ENCODE results near the gene MTERF4. TPM values are rescaled to one million over a fixed set of nuclear protein-coding genes. Genes with fewer than 3 reads are reported as not detected.

MTERF4 gene
- polyA plus RNA-seq, 1 experiment, result 32.0 TPM

DNA sequence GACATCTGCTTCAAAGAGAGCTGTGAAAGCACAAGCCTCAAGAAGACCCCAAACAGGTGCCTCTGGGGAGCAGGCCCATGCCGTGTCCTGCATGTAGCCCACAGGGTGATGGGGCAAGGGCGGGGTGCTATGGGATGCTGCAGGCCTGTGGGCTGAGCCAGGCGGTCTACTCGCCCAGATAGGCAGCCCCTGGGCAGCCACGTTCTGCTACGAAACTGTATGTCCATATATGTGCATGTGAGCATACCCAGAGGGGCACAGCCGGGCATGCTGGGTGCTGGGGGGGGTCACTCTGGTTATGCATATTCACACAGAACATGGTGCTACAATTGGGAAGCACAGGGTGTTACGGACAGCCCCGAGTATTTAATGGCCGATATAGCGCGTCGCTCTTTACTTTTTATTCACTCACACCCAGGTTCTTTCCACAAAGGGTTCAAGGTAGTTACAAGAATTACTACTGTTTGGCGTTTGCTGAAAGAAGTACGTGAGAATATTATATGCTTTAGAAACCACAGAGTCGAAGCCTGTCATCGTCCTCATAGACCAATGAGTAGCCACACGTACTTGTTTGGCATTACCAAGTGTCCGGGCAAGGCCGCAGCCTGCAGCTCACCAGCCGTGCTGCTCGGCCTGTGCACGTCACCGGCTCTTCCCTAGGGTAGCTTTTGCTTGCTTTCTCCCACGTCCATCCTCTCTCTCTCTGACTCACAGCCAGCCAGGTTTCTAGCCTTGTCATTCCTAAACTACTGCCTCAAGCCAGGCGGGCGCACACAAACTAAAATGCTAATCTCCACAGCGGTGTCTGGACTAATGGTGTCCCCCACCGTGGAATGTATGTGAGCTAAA, 14.4 kb downstream of the MTERF4 start:
- no peaks in the 10 kb centered on the region for H3K27me3 ChIP-seq (ENCODE audit: control insufficient read depth, insufficient read depth, low read length)
- CTCF ChIA-PET, result interaction anchor here (1.0 to 3.2 kb wide), 2 partner anchors 9 to 10 kb away, joined by 4 to 20 read pairs; no protein-coding TSS in a partner anchor
- POLR2A ChIA-PET, result no interaction called here
- H3K36me3 ChIP-seq (ENCODE audit: control insufficient read depth, insufficient read depth, low read length), result peaks cover 25% of the 10 kb centered on the region
- H3K4me3 ChIP-seq (ENCODE audit: low read depth, low read length), result no peak overlapping the region
- no peak for DNase-seq (ENCODE audit: low read depth)
- TF ChIP-seq CTCF (IDR thresholded peaks at IDR 0.05; ENCODE audit: insufficient read depth, low read depth, low read length), result no peak

DNA sequence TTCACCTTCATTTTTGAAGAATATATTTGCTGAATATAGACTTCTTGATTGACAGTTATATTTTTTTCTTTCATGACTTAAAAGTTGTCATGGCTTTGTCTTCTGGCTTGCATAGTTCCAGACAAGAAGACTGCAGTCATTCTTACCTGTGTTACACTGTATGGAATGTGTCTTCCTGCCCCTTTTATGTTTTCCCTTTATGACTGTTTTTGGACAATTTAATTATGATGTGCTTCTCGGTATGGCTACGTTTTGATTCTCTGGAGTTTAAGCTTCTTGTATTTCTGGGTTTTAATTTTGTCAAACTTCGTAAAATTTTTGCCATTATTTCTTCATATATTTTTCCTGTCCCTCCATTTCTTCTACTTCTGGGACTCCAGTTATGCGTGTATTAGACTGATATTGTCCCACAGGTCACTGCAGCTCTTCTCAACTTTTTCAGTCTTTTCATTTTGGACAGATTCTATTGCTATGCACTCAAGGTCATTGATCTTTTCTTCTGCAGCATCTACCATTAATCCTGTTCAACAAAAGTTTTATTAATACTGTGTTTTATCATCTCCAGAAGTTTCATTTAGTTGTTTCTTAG, 17.1 kb downstream of the MTERF4 start:
- no peak for DNase-seq (ENCODE audit: low read depth)
- TF ChIP-seq CTCF (IDR thresholded peaks at IDR 0.05; ENCODE audit: insufficient read depth, low read depth, low read length), result no peak
- CTCF ChIA-PET, result interaction anchor here (0.6 kb wide), 1 partner anchor 574 kb away, joined by 3 read pairs; no protein-coding TSS in a partner anchor
- no peaks in the 10 kb centered on the region for H3K27me3 ChIP-seq (ENCODE audit: control insufficient read depth, insufficient read depth, low read length)
- POLR2A ChIA-PET, result no interaction called here
- H3K36me3 ChIP-seq (ENCODE audit: control insufficient read depth, insufficient read depth, low read length), result peaks cover 16% of the 10 kb centered on the region
- H3K4me3 ChIP-seq (ENCODE audit: low read depth, low read length), result no peak overlapping the region

DNA sequence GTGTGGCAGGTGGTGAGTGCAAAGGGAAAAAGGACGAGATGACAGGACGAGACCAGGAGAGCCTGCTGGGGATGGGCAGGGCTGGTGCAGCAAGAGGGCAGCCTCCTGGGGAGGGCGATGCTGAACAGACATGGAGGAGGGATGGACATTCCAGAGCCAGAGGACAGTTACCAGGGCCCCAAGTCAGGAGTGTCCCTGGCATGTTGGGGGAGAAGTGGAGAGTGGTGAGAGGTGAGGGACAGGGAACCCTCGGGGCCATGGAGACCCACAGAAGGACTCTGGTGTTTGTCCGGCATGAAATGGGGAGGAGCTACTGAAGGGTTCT, 19.0 kb downstream of the MTERF4 start:
- ChIA-PET CTCF (interaction anchor here (0.6 kb wide), 1 partner anchor 618 kb away, joined by 3 read pairs; no protein-coding TSS in a partner anchor), POLR2A (no interaction called here)
- Histone ChIP-seq H3K4me3 (ENCODE audit: low read depth, low read length) (no peak overlapping the region), H3K27me3 (ENCODE audit: control insufficient read depth, insufficient read depth, low read length) (no peaks in the 10 kb centered on the region), H3K36me3 (ENCODE audit: control insufficient read depth, insufficient read depth, low read length) (peaks cover 8% of the 10 kb centered on the region)
- no peak for DNase-seq (ENCODE audit: low read depth)
- no peak for TF ChIP-seq CTCF (IDR thresholded peaks at IDR 0.05; ENCODE audit: insufficient read depth, low read depth, low read length)

GRCh38 chr2:241082341-241083090, 19.6 kb downstream of the MTERF4 start:
- Histone ChIP-seq H3K36me3 (ENCODE audit: control insufficient read depth, insufficient read depth, low read length) (peaks cover 6% of the 10 kb centered on the region; the same call in 1 of the 2 replicates), H3K4me3 (ENCODE audit: low read depth, low read length) (no peak overlapping the region), H3K27me3 (ENCODE audit: control insufficient read depth, insufficient read depth, low read length) (no peaks in the 10 kb centered on the region)
- CTCF ChIA-PET, result no interaction called here
- DNase-seq (ENCODE audit: low read depth), result no peak
- no peak for TF ChIP-seq CTCF (IDR thresholded peaks at IDR 0.05; ENCODE audit: insufficient read depth, low read depth, low read length)
- POLR2A ChIA-PET, result no interaction called here
